ENCODE data around the gene C6orf62.
A peak's percentile ranks its signal among the peaks of the same experiment; 100 is the strongest.
"Not testable (repeated sequence)": the region's sequence is repeated elsewhere in the genome, so short reads cannot be mapped to it uniquely, and the experiment has no call there.

Gene C6orf62

DNA sequence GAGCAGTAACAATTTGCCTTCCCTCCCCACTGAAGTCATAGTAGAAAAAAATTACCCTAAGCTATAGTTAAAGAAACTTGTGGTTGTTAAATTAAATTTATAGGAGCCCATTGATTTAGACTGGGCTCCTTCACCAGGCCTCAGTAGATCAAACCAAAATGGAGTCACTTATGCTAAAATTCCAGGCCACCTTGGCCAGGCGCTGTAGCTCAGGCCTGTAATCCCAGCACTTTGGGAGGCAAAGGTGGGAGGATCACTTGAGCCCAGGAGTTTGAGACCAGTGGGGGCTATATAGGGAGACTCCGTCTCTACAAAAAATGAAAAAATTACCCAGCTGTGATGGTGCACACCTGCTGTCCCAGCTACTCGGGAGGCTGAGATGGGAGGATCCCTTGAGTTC lies 40.8 kb upstream of the C6orf62 start:
- TF ChIP-seq POLR2A (IDR thresholded peaks at IDR 0.05; ENCODE audit: low read depth, low read length): no peak
- no peak for TF ChIP-seq TAF1 (IDR thresholded peaks at IDR 0.05; ENCODE audit: low read depth, low read length)
- no peak for TF ChIP-seq POLR2AphosphoS5 (IDR thresholded peaks at IDR 0.05; ENCODE audit: low read depth, low read length)
- no peak for TF ChIP-seq SPI1 (IDR thresholded peaks at IDR 0.05; ENCODE audit: low read depth, low read length)
- no peak for TF ChIP-seq PAX5 (IDR thresholded peaks at IDR 0.05; ENCODE audit: insufficient read depth, low read length, severe bottlenecking)
- TF ChIP-seq POU2F2 (IDR thresholded peaks at IDR 0.05; ENCODE audit: low read depth, low read length): no peak
- DNase-seq (ENCODE audit: insufficient read length, low spot score) (no peak), FAIRE-seq (no peak)

GRCh38 chr6:24757611-24758010 lies 38.7 kb upstream of the C6orf62 start:
- no peak for DNase-seq (ENCODE audit: insufficient read length, low spot score)
- no peak for FAIRE-seq
- TF ChIP-seq SPI1 (IDR thresholded peaks at IDR 0.05; ENCODE audit: low read depth, low read length): no peak
- no peak for TF ChIP-seq TAF1 (IDR thresholded peaks at IDR 0.05; ENCODE audit: low read depth, low read length)
- TF ChIP-seq POLR2A (IDR thresholded peaks at IDR 0.05; ENCODE audit: low read depth, low read length): no peak
- TF ChIP-seq POLR2AphosphoS5 (IDR thresholded peaks at IDR 0.05; ENCODE audit: low read depth, low read length): no peak
- TF ChIP-seq POU2F2 (IDR thresholded peaks at IDR 0.05; ENCODE audit: low read depth, low read length): no peak
- no peak for TF ChIP-seq PAX5 (IDR thresholded peaks at IDR 0.05; ENCODE audit: insufficient read depth, low read length, severe bottlenecking)

- no peak for FAIRE-seq
- TF ChIP-seq SPI1 (IDR thresholded peaks at IDR 0.05; ENCODE audit: low read depth, low read length) (no peak), PAX5 (IDR thresholded peaks at IDR 0.05; ENCODE audit: insufficient read depth, low read length, severe bottlenecking) (no peak), TAF1 (IDR thresholded peaks at IDR 0.05; ENCODE audit: low read depth, low read length) (no peak), POLR2A (IDR thresholded peaks at IDR 0.05; ENCODE audit: low read depth, low read length) (no peak), POU2F2 (IDR thresholded peaks at IDR 0.05; ENCODE audit: low read depth, low read length) (no peak), POLR2AphosphoS5 (IDR thresholded peaks at IDR 0.05; ENCODE audit: low read depth, low read length) (no peak)
These were observed 36.3 kb upstream of the C6orf62 start for GRCh38 chr6:24755279-24755678.

DNA sequence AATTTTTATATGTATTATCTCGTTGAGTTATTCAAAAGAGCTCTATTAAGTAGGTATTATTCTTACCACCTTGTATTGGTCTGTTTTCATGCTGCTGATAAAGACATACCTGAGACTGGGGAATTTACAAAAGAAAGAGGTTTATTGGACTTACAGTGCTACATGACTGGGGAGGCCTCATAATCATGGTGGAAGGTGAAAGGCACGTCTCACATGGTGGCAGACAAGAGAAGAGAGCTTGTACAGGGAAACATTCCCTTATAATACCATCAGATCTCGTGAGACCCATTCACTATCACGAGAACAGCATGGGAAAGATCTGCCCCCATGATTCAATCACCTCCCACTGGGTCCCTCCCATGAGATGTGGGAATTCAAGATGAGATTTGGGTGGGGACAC lies 35.4 kb upstream of the C6orf62 start:
- not testable (repeated sequence) for FAIRE-seq; DNase-seq (ENCODE audit: insufficient read length, low spot score)

More at GRCh38 chr6:24755279-24755678, 36.3 kb upstream of the C6orf62 start:
- no peak for DNase-seq (ENCODE audit: insufficient read length, low spot score)

GRCh38 chr6:24753545-24753944 lies 34.6 kb upstream of the C6orf62 start:
- TF ChIP-seq PAX5 (IDR thresholded peaks at IDR 0.05; ENCODE audit: insufficient read depth, low read length, severe bottlenecking): no peak
- TF ChIP-seq SPI1 (IDR thresholded peaks at IDR 0.05; ENCODE audit: low read depth, low read length): no peak
- TF ChIP-seq POLR2A (IDR thresholded peaks at IDR 0.05; ENCODE audit: low read depth, low read length): no peak
- no peak for TF ChIP-seq POU2F2 (IDR thresholded peaks at IDR 0.05; ENCODE audit: low read depth, low read length)
- no peak for TF ChIP-seq TAF1 (IDR thresholded peaks at IDR 0.05; ENCODE audit: low read depth, low read length)
- no peak for TF ChIP-seq POLR2AphosphoS5 (IDR thresholded peaks at IDR 0.05; ENCODE audit: low read depth, low read length)
- DNase-seq (ENCODE audit: insufficient read length, low spot score) (no peak), FAIRE-seq (no peak)

- no peak for TF ChIP-seq TAF1 (IDR thresholded peaks at IDR 0.05; ENCODE audit: low read depth, low read length)
- TF ChIP-seq POLR2A (IDR thresholded peaks at IDR 0.05; ENCODE audit: low read depth, low read length): no peak
- no peak for TF ChIP-seq POLR2AphosphoS5 (IDR thresholded peaks at IDR 0.05; ENCODE audit: low read depth, low read length)
- TF ChIP-seq SPI1 (IDR thresholded peaks at IDR 0.05; ENCODE audit: low read depth, low read length): no peak
- TF ChIP-seq POU2F2 (IDR thresholded peaks at IDR 0.05; ENCODE audit: low read depth, low read length): no peak
- TF ChIP-seq PAX5 (IDR thresholded peaks at IDR 0.05; ENCODE audit: insufficient read depth, low read length, severe bottlenecking): no peak
- FAIRE-seq (no peak), DNase-seq (ENCODE audit: insufficient read length, low spot score) (no peak)
These were observed 34.1 kb upstream of the C6orf62 start for GRCh38 chr6:24752917-24753492.

GRCh38 chr6:24752503-24752902 lies 33.5 kb upstream of the C6orf62 start:
- DNase-seq (ENCODE audit: insufficient read length, low spot score) (no peak), FAIRE-seq (no peak)
- no peak for TF ChIP-seq TAF1 (IDR thresholded peaks at IDR 0.05; ENCODE audit: low read depth, low read length)
- TF ChIP-seq POU2F2 (IDR thresholded peaks at IDR 0.05; ENCODE audit: low read depth, low read length): no peak
- no peak for TF ChIP-seq POLR2A (IDR thresholded peaks at IDR 0.05; ENCODE audit: low read depth, low read length)
- no peak for TF ChIP-seq POLR2AphosphoS5 (IDR thresholded peaks at IDR 0.05; ENCODE audit: low read depth, low read length)
- no peak for TF ChIP-seq PAX5 (IDR thresholded peaks at IDR 0.05; ENCODE audit: insufficient read depth, low read length, severe bottlenecking)

- not testable (repeated sequence) for FAIRE-seq; DNase-seq (ENCODE audit: insufficient read length, low spot score)
These were observed 31.9 kb upstream of the C6orf62 start for GRCh38 chr6:24750878-24751277.

- DNase-seq (ENCODE audit: insufficient read length, low spot score): no peak
- TF ChIP-seq TAF1 (IDR thresholded peaks at IDR 0.05; ENCODE audit: low read depth, low read length) (no peak), POU2F2 (IDR thresholded peaks at IDR 0.05; ENCODE audit: low read depth, low read length) (no peak)
- no peak for FAIRE-seq
These were observed 30.3 kb upstream of the C6orf62 start for GRCh38 chr6:24749297-24749696.

GRCh38 chr6:24744911-24745310 lies 26.0 kb upstream of the C6orf62 start:
- TF ChIP-seq POLR2A (IDR thresholded peaks at IDR 0.05; ENCODE audit: low read depth, low read length): no peak
- no peak for TF ChIP-seq SPI1 (IDR thresholded peaks at IDR 0.05; ENCODE audit: low read depth, low read length)
- no peak for TF ChIP-seq POU2F2 (IDR thresholded peaks at IDR 0.05; ENCODE audit: low read depth, low read length)
- TF ChIP-seq TAF1 (IDR thresholded peaks at IDR 0.05; ENCODE audit: low read depth, low read length): no peak
- no peak for TF ChIP-seq POLR2AphosphoS5 (IDR thresholded peaks at IDR 0.05; ENCODE audit: low read depth, low read length)
- no peak for TF ChIP-seq PAX5 (IDR thresholded peaks at IDR 0.05; ENCODE audit: insufficient read depth, low read length, severe bottlenecking)
- DNase-seq (ENCODE audit: insufficient read length, low spot score) (no peak), FAIRE-seq (no peak)

DNA sequence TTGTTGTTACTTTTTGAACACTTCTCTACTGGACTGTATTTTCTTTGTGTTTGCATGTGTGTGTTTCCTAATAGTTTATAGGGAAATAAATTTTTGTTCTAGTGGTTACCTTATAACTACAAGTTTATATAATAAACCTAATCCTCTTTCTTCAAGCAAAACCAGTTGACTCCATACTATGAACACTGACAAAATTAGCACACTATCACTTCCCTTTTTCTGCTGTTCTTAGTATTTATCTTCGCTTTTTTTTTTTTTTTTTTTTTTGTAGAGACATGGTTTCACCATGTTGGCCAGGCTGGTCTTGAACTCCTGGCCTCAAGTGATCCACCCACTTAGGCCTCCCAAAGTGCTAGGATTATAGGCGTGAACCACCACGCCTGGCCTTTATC lies 25.0 kb upstream of the C6orf62 start:
- TF ChIP-seq PAX5 (IDR thresholded peaks at IDR 0.05; ENCODE audit: insufficient read depth, low read length, severe bottlenecking): no peak
- TF ChIP-seq POLR2A (IDR thresholded peaks at IDR 0.05; ENCODE audit: low read depth, low read length): no peak
- peak; percentile 91 for TF ChIP-seq SPI1 (IDR thresholded peaks at IDR 0.05; ENCODE audit: low read depth, low read length)
- no peak for TF ChIP-seq POU2F2 (IDR thresholded peaks at IDR 0.05; ENCODE audit: low read depth, low read length)
- no peak for TF ChIP-seq TAF1 (IDR thresholded peaks at IDR 0.05; ENCODE audit: low read depth, low read length)
- no peak for TF ChIP-seq POLR2AphosphoS5 (IDR thresholded peaks at IDR 0.05; ENCODE audit: low read depth, low read length)
- no peak for FAIRE-seq
- no peak for DNase-seq (ENCODE audit: insufficient read length, low spot score)

Measured in GM12891 (cell line).